Esophagus squamous epithelium (tissue), 5 donors: ENCODE measurements around the gene SBSN. TPM values are rescaled to one million over a fixed set of nuclear protein-coding genes. Genes with fewer than 3 reads are reported as not detected.

Source experiments
- DNase-seq: peaks from one replicate; lab custom pipeline; 2025; lab: John Stamatoyannopoulos, UW
- H3K27ac ChIP-seq, 4 donors: fragments of 200-600 bp; sonication (generic); one replicate each; pipeline ENCODE4 v1.5.1; 2016 to 2019; ENCODE audit warnings: mild to moderate bottlenecking in 1 of 4
- H3K27me3 ChIP-seq, 4 donors: fragments of 200-600 bp; sonication (generic); 1 replicate in 3 of 4; 2 replicates in 1 of 4; pipeline versions ENCODE4 v1.5.1 to v1.6.0; 2017 to 2021; ENCODE audit warnings: antibody characterized with exemption in 1 of 4
- H3K36me3 ChIP-seq, 3 donors: fragments of 200-600 bp; sonication (generic); one replicate each; pipeline ENCODE4 v1.5.1; 2016 to 2019
- H3K4me1 ChIP-seq, 3 donors: fragments of 200-600 bp; sonication (generic); one replicate each; pipeline ENCODE4 v1.5.1; 2017 to 2019
- H3K4me3 ChIP-seq, 4 donors: fragments of 200-600 bp; sonication (generic); 1 replicate in 3 of 4; 2 replicates in 1 of 4; pipeline ENCODE4 v1.5.1; 2016 to 2019; ENCODE audit warnings: mild to moderate bottlenecking in 2 of 4, moderate library complexity in 1 of 4
- H3K9me3 ChIP-seq, 3 donors: fragments of 200-600 bp; sonication (generic); one replicate each; pipeline ENCODE4 v1.5.1; 2016 to 2019
- POLR2A ChIP-seq, 4 donors: fragments of 450-650 bp; IDR thresholded peaks; one replicate each; pipeline ENCODE4 v1.6.1; 2017; ENCODE audit warnings: antibody characterized with exemption in 4 of 4, mild to moderate bottlenecking in 4 of 4, moderate library complexity in 3 of 4
- WGBS, 2 donors: methylation state at CpG; one replicate each; pipeline ENCODE4 v1.1.5; 2018; 5-methylcytosine and 5-hydroxymethylcytosine counted together
- intact Hi-C: fragments of 100-400 bp; cut with DNase I; formaldehyde crosslinking; loops from one replicate; pipeline ENCODE4 v1.15.0; 2022
- total RNA-seq, 4 donors: library from RNA; depleted of rRNA; stranded (reverse); fragments of >200 nt; gene quantifications; one replicate each; pipeline ENCODE4 v1.1.0, GENCODE V29; 2016
- TF ChIP-seq, protein P1 (sequence below), 6 experiments: fragments of 450-650 bp in 4 of 6; fragments of 200-600 bp in 2 of 6; sonication (generic) in 2 of 6; IDR thresholded peaks; one replicate each; pipeline ENCODE4 v1.5.1; 2016 to 2019; ENCODE audit warnings: antibody characterized with exemption in 6 of 6, mild to moderate bottlenecking in 4 of 6, moderate library complexity in 4 of 6
- donor health status: DM: yes; HTN: yes; CAD: no.

The SBSN gene
- total RNA-seq, 4 donors from 2014 or later = 58.2 to 1,096 (median 541) TPM

DNA sequence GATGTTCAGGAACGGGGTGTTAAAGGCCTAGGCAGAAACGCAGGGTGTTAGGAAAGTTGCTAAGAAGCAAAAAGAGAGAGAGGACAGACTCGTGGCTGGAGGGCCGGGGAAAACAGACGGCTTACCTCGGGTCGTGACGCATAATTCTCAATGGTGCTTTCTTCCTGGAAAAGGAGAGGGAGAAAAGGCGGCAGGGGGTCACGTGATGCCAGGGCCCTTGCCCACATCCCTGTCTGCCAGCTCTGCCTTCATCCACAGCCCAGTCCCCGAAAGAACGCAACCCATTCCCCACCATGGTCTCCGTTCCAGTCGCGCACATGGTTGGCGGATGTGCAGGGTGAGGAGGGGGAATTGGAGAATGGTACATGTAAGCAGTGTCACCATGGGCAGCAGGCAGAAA lies 39.4 kb downstream of the SBSN start:
- TF ChIP-seq POLR2A (IDR thresholded peaks at IDR 0.05) = no peak
- TF ChIP-seq, protein P1, sequence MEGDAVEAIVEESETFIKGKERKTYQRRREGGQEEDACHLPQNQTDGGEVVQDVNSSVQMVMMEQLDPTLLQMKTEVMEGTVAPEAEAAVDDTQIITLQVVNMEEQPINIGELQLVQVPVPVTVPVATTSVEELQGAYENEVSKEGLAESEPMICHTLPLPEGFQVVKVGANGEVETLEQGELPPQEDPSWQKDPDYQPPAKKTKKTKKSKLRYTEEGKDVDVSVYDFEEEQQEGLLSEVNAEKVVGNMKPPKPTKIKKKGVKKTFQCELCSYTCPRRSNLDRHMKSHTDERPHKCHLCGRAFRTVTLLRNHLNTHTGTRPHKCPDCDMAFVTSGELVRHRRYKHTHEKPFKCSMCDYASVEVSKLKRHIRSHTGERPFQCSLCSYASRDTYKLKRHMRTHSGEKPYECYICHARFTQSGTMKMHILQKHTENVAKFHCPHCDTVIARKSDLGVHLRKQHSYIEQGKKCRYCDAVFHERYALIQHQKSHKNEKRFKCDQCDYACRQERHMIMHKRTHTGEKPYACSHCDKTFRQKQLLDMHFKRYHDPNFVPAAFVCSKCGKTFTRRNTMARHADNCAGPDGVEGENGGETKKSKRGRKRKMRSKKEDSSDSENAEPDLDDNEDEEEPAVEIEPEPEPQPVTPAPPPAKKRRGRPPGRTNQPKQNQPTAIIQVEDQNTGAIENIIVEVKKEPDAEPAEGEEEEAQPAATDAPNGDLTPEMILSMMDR (IDR thresholded peaks at IDR 0.05) = no peak
- intact Hi-C loops = no loop called here
- no peak for DNase-seq
- 79 to 88% methylated on average over 16 of the region's 16 CpGs for WGBS, 2 donors
- H3K4me3 ChIP-seq = no peak overlapping the region
- peaks cover 0 to 27% (median 0%) of the 10 kb centered on the region in 3 donors for H3K4me1 ChIP-seq
- H3K36me3 ChIP-seq = no peaks in the 10 kb centered on the region
- H3K27ac ChIP-seq = no peak overlapping the region
- H3K9me3 ChIP-seq = no peaks in the 10 kb centered on the region
- H3K27me3 ChIP-seq = peaks cover 0 to 69% (median 0%) of the 10 kb centered on the region in 4 donors

DNA sequence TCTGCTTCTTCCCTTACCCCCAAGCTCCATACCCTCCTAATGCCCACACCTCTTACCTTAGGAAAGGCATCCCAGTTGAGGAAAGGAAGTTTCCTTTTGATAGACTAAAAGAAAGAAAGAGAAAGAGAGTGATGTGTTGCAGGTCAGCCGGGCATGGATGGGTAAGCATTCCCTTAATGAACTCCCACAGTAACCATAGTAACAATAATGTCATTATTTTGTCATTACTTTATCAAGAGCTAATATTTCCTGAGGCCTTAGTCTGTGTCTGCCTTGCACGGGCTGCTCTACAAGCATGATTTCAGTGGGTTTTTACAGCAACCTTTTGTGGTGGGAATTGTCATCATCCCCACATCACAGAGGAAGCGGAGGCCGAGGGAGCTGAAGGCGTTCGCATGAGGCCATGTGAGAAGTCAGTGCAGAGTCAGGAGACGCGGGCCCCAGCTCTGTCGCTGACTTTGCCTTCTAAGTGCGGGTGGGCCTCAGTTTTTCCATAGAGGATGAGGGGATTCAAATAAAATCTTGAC lies 40.4 kb downstream of the SBSN start:
- DNase-seq = no peak
- 89 to 93% methylated on average over 10 of the region's 10 CpGs for WGBS, 2 donors
- H3K4me3 ChIP-seq = no peak overlapping the region

DNA sequence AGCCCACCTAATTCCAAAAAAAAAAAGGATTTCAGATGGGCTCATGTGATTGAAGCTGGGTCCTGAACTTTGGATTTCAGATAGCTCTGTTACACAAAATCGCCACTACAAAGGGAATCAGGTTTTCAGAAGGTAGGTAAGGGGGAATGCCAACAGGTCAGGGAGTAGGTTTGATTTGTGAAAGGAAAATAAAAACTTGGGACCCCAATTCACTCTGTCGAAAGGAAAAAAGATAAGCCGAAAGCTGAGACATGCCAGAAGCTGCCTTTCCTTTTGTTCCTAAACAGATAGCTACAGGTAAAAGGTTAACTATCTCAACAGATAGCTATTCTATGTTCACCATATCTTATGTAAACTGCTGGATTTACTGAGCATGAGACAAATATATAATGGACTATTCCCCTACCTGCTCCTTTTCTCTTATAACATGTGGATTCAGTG lies 41.8 kb downstream of the SBSN start:
- 53 to 75% methylated on average over 3 of the region's 3 CpGs for WGBS, 2 donors
- Histone ChIP-seq H3K36me3 (no peaks in the 10 kb centered on the region), H3K9me3 (no peaks in the 10 kb centered on the region)

More for the DNA sequence above, 40.4 kb downstream of the SBSN start:
- intact Hi-C loops = no loop called here
- H3K27me3 ChIP-seq = peaks cover 0 to 61% (median 0%) of the 10 kb centered on the region in 4 donors
- no peaks in the 10 kb centered on the region for H3K36me3 ChIP-seq
- no peaks in the 10 kb centered on the region for H3K9me3 ChIP-seq
- no peak overlapping the region for H3K27ac ChIP-seq
- TF ChIP-seq, protein P1 (IDR thresholded peaks at IDR 0.05) = no peak
- no peak for TF ChIP-seq POLR2A (IDR thresholded peaks at IDR 0.05)
- H3K4me1 ChIP-seq = peaks cover 0 to 22% (median 0%) of the 10 kb centered on the region in 3 donors

DNA sequence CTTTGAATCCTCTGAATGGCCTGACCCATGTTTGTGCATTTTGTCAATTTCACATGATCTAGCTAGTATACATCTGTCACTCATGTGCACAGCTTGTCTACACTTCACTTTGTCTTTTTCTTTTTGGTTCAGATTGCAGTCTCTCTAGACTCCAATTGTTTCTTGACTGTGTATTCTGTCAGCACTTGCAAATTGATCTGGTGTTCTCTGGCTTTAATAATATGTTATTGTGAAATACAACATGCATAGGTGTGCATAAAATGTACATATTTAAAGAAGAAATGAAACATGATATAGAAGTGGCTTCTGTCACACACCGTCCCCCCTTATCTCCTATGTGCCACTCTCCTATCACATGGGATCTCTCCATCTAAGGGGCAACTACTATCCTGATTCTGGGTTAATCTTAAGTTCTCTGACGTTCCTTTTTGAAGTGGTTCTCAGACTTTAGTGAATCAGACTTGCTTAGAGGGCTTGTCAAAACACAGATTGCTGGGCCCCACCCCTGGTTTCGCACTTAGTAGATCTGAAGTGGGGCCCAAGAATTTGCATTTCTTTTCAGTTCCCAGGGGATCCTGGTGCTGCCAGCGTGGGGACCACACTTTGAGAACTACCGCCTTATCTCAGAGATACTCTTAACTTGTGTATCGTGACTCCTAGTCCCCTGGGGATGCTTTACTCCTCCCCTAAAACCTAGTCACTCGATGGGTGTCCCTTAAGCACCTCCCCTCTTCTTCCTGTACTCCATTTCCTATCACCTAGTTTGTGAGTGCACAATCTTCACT lies 43.7 kb downstream of the SBSN start:
- intact Hi-C loops = no loop called here
- no peaks in the 10 kb centered on the region for H3K36me3 ChIP-seq
- H3K9me3 ChIP-seq = no peaks in the 10 kb centered on the region
- H3K27me3 ChIP-seq = peaks cover 0 to 29% (median 0%) of the 10 kb centered on the region in 4 donors
- TF ChIP-seq, protein P1 (IDR thresholded peaks at IDR 0.05) = no peak
- no peak overlapping the region for H3K27ac ChIP-seq
- DNase-seq = no peak
- H3K4me3 ChIP-seq = no peak overlapping the region
- H3K4me1 ChIP-seq = no peaks in the 10 kb centered on the region
- WGBS, 2 donors = 56 to 59% methylated on average over 7 of the region's 7 CpGs

More for the DNA sequence above, 41.8 kb downstream of the SBSN start:
- no peak for DNase-seq
- intact Hi-C loops = no loop called here
- Histone ChIP-seq H3K27ac (no peak overlapping the region), H3K27me3 (peaks cover 0 to 47% (median 0%) of the 10 kb centered on the region in 4 donors), H3K4me1 (peaks cover 0 to 13% (median 0%) of the 10 kb centered on the region in 3 donors), H3K4me3 (no peak overlapping the region)
- no peak for TF ChIP-seq POLR2A (IDR thresholded peaks at IDR 0.05)
- TF ChIP-seq, protein P1 (IDR thresholded peaks at IDR 0.05) = no peak

DNA sequence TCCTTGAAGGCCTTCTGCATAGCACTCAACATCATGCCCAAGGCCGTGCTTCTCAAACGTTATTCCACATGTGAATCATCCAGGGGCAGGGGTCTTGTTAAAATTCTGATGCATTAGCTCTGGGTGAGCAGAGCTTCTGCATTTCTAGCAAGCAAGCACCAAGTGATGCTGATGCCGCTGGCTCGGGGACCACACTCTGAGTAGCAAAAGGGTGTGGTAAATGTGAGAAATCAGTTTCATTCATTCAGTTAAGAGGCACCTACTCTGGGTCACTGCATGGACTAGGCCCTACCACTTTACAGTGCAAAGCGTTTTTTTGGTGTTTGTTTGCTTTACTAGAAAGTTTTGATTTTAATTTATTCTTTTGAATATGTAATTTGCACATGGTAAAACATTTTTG lies 45.0 kb downstream of the SBSN start:
- H3K27me3 ChIP-seq = peaks cover 0 to 16% (median 0%) of the 10 kb centered on the region in 4 donors
- 76 to 81% methylated on average over 5 of the region's 5 CpGs for WGBS, 2 donors

More for the DNA sequence above, 45.0 kb downstream of the SBSN start:
- TF ChIP-seq, protein P1 (IDR thresholded peaks at IDR 0.05) = no peak
- no peak for TF ChIP-seq POLR2A (IDR thresholded peaks at IDR 0.05)
- peaks cover 0 to 9% (median 0%) of the 10 kb centered on the region in 3 donors for H3K4me1 ChIP-seq
- no peak overlapping the region for H3K4me3 ChIP-seq
- H3K27ac ChIP-seq = no peak overlapping the region
- no peak for DNase-seq
- H3K36me3 ChIP-seq = no peaks in the 10 kb centered on the region
- H3K9me3 ChIP-seq = no peaks in the 10 kb centered on the region
- intact Hi-C loops = no loop called here
